ENCODE data around the gene ADARB1. TPM values are rescaled to one million over a fixed set of nuclear protein-coding genes. Genes with fewer than 3 reads are reported as not detected.
A peak's percentile ranks its signal among the peaks of the same experiment; 100 is the strongest.

Gene ADARB1
- total and polyA plus RNA-seq, 2 experiments from 2014 or later: 9.4 to 14.0 TPM

GRCh38 chr21:45151445-45152160 is 77.2 kb downstream of the ADARB1 start:
- H3K27ac ChIP-seq: no peak overlapping the region

GRCh38 chr21:45152265-45152746 is 77.9 kb downstream of the ADARB1 start:
- peaks cover 4% of the 10 kb centered on the region for H3K4me1 ChIP-seq (ENCODE audit: low read depth)
- no peak overlapping the region for H3K4me3 ChIP-seq
- peak in 1 of 2 donors; percentile 48 for DNase-seq (ENCODE audit: low read depth in 1 of 2, low spot score in 1 of 2)
- no peaks in the 10 kb centered on the region for H3K27me3 ChIP-seq
- TF ChIP-seq CTCF (IDR thresholded peaks at IDR 0.05; ENCODE audit: low read depth, low read length): peak; percentile 23
- H3K9me3 ChIP-seq (ENCODE audit: low read depth): no peaks in the 10 kb centered on the region
- H3K27ac ChIP-seq: no peak overlapping the region
- no peaks in the 10 kb centered on the region for H3K36me3 ChIP-seq

More at GRCh38 chr21:45151445-45152160, 77.2 kb downstream of the ADARB1 start:
- H3K27me3 ChIP-seq: no peaks in the 10 kb centered on the region
- no peak overlapping the region for H3K4me3 ChIP-seq
- no peaks in the 10 kb centered on the region for H3K36me3 ChIP-seq
- TF ChIP-seq CTCF (IDR thresholded peaks at IDR 0.05; ENCODE audit: low read depth, low read length): no peak
- H3K9me3 ChIP-seq (ENCODE audit: low read depth): no peaks in the 10 kb centered on the region
- H3K4me1 ChIP-seq (ENCODE audit: low read depth): peaks cover 6% of the 10 kb centered on the region
- DNase-seq (ENCODE audit: low read depth in 1 of 2, low spot score in 1 of 2): peak in 1 of 2 donors; percentile 48

- no peaks in the 10 kb centered on the region for H3K9me3 ChIP-seq (ENCODE audit: low read depth)
- no peak overlapping the region for H3K27ac ChIP-seq
Observed at GRCh38 chr21:45153358-45154318, 79.3 kb downstream of the ADARB1 start.

GRCh38 chr21:45154511-45155508 is 80.4 kb downstream of the ADARB1 start:
- Histone ChIP-seq H3K36me3 (no peaks in the 10 kb centered on the region), H3K4me3 (no peak overlapping the region), H3K4me1 (ENCODE audit: low read depth) (no peaks in the 10 kb centered on the region), H3K27ac (peak overlapping the region; percentile 70), H3K9me3 (ENCODE audit: low read depth) (no peaks in the 10 kb centered on the region), H3K27me3 (no peaks in the 10 kb centered on the region)
- TF ChIP-seq CTCF (IDR thresholded peaks at IDR 0.05; ENCODE audit: low read depth, low read length): no peak
- DNase-seq (ENCODE audit: low read depth in 1 of 2, low spot score in 1 of 2): peak; percentile 51 to 72

More at GRCh38 chr21:45153358-45154318, 79.3 kb downstream of the ADARB1 start:
- TF ChIP-seq CTCF (IDR thresholded peaks at IDR 0.05; ENCODE audit: low read depth, low read length): no peak
- no peaks in the 10 kb centered on the region for H3K36me3 ChIP-seq
- no peak for DNase-seq (ENCODE audit: low read depth in 1 of 2, low spot score in 1 of 2)
- no peaks in the 10 kb centered on the region for H3K27me3 ChIP-seq
- no peaks in the 10 kb centered on the region for H3K4me1 ChIP-seq (ENCODE audit: low read depth)
- H3K4me3 ChIP-seq: no peak overlapping the region

All from cardiac muscle cell (in vitro differentiated cells and primary cell).